ENCODE measurements around the gene SF1.
A peak's percentile ranks its signal among the peaks of the same experiment; 100 is the strongest.

SF1 gene

GRCh38 chr11:64744544-64745188 is 33.7 kb downstream of the SF1 start:
- DNase-seq, result peak; percentile 38

- DNase-seq, result peak; percentile 78
Measured at GRCh38 chr11:64743591-64744543, 34.5 kb downstream of the SF1 start, which contains the start of gene RASGRP2. RASGRP2 (minus strand) TSS chr11:64744142; CDS start chr11:64742866, 1,276 bp downstream.

- DNase-seq, result peak; percentile 82
Measured at GRCh38 chr11:64742889-64743590, 35.3 kb downstream of the SF1 start.

- DNase-seq, result peak; percentile 37
Measured at GRCh38 chr11:64742087-64742888, 36.1 kb downstream of the SF1 start.

DNA sequence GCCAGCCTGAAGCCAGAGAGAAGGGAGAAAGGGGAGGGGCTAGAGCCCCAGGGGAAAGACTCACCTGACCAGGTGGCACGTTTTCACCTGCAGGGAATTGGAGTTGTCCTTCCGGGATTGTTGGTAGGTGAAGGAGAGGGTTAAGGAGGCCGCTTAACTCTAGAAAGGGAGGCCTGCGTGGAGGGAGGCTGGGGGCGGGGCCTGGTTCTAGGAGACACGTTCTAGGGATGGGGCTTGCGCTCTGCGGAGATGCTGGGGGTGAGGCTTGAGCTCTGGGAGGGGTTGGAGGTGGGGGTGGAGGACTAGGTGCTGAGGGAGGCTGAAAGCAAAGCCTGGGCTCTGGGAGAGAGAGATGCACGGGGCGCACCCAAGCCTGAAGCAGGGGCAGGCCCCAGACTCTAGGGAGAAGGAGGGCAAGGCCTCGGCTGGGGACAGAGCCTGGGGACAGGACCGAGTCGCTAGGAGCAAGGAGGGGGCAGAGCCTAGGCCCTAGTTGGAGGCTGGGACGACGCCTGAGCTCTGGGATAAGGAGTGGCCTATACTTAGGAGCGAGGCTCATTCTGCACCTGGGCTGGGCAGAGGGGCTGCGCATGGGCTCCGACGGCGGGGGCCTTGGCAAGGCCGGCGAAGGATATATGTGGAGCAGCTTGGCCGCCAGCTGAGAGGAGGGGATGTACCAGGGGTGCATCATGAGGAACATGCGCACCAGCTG is 36.8 kb downstream of the SF1 start:
- no peak for DNase-seq

DNA sequence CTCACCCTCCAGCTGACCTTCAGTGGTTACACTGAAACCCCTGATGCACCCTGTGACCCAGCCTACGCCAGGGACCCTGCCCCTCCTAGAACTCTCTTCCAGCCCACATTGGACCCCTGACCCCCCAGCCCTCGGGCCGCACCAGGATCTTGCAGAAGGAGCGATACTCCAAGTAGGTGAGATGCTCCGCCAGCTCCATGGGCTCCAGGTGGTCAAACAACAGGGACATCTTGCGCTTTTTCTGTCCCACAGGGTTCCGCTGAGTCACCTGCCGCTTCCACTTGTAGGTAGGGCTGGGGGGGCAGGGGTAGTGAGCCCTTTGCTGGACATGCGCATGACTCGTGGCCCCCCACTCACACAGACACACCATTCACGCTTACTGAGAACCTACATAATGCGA is 38.5 kb downstream of the SF1 start:
- DNase-seq, result no peak

GRCh38 chr11:64736654-64737053 is 41.7 kb downstream of the SF1 start:
- DNase-seq, result no peak

- DNase-seq, result no peak
Measured at GRCh38 chr11:64735725-64736259, 42.5 kb downstream of the SF1 start.

GRCh38 chr11:64734811-64735724 is 43.3 kb downstream of the SF1 start:
- no peak for DNase-seq

DNA sequence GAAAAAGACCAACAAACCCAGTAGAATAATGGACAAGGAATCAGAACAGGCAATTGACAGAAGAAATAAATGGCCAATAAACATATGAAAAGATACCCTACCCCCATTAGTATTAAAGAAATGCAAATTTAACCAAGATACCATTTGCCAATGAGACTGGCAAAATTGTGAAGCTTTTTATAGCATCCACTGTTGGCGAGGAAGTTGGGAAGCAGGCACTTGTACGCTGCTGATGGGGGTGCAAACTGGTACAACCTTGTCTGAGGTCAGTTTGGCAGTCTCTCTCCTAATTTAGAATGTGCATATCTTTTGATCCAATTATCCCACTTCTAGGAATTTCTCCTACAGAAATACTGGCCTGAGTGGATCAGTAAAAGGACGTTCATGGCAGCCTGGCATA is 46.7 kb downstream of the SF1 start:
- no peak for DNase-seq

DNA sequence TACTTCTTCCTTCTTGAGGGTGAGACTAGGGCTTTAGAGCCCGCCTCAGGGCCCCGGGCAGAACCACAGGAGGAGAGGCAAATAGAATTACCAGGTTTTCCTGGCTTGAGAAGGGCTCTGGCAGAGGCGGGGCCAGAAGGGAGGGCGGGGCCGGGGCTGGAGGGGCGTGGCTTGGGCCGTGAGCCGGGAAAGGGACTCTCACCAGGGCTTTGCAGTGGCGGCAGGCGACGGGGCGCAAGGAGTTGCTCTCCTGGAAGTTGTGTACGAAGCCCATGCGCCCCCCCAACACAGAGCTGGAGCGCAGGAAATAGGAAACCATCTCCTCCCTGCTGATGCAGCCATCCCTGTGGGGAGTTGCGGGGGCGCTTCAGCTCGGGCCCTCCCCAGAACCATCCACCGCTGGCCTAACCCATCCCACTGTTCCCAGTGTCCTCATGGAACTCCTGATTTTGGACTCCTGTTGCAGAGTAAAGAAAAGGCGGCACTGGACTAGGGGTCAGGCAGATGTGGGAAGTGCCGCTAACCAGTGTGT is 48.4 kb downstream of the SF1 start:
- no peak for DNase-seq

GRCh38 chr11:64728757-64729365 is 49.5 kb downstream of the SF1 start:
- no peak for DNase-seq

GRCh38 chr11:64726867-64727530 is 51.3 kb downstream of the SF1 start:
- DNase-seq, result no peak

- no peak for DNase-seq
Measured at GRCh38 chr11:64726211-64726641, 52.1 kb downstream of the SF1 start.

GRCh38 chr11:64724863-64725532 is 53.3 kb downstream of the SF1 start:
- DNase-seq, result no peak

- no peak for DNase-seq
Measured at GRCh38 chr11:64723907-64724862, 54.2 kb downstream of the SF1 start.

Measured in activated naive CD4-positive, alpha-beta T cell treated with Interleukin-2 at 50 U/mL for 16 hours (primary cell).